HG02642 (cell line): ENCODE data around the gene WDR5.
"Not testable (repeated sequence)": the region's sequence is repeated elsewhere in the genome, so short reads cannot be mapped to it uniquely, and the experiment has no call there.

Experiments used
- ATAC-seq: cut with Tn5 transposase; IDR thresholded peaks from one replicate; pipeline ENCODE4 v1.9.1; 2021; ENCODE audit warnings: mild to moderate bottlenecking; ENCODE audit not compliant: unreplicated experiment, poor library complexity

The WDR5 gene

GRCh38 chr9:134135343-134136117, at the start of gene WDR5:
TSS of gene WDR5 (plus strand) at chr9:134136082. CDS start at chr9:134139878, 3,796 bp downstream.
- ATAC-seq, result peak; percentile 63

- ATAC-seq, result no peak
Observed at GRCh38 chr9:134088063-134088725, 47.7 kb upstream of the WDR5 start.

GRCh38 chr9:134089972-134090371, 45.9 kb upstream of the WDR5 start:
- no peak for ATAC-seq

- ATAC-seq, result no peak
Observed at GRCh38 chr9:134099123-134099761, 36.6 kb upstream of the WDR5 start.

- ATAC-seq, result no peak
Observed at GRCh38 chr9:134100040-134100439, 35.8 kb upstream of the WDR5 start.

- ATAC-seq, result not testable (repeated sequence)
Observed at GRCh38 chr9:134101133-134101532, 34.7 kb upstream of the WDR5 start.

- no peak for ATAC-seq
Observed at GRCh38 chr9:134101623-134102149, 34.2 kb upstream of the WDR5 start.

- ATAC-seq, result no peak
Observed at GRCh38 chr9:134103391-134103998, 32.4 kb upstream of the WDR5 start.

- ATAC-seq, result no peak
Observed at GRCh38 chr9:134111064-134111463, 24.8 kb upstream of the WDR5 start.

GRCh38 chr9:134112561-134112960, 23.3 kb upstream of the WDR5 start:
- ATAC-seq, result no peak

GRCh38 chr9:134118972-134119371, 16.9 kb upstream of the WDR5 start:
- not testable (repeated sequence) for ATAC-seq

GRCh38 chr9:134123764-134124128, 12.1 kb upstream of the WDR5 start:
- ATAC-seq, result no peak

- ATAC-seq, result no peak
Observed at GRCh38 chr9:134125413-134126095, 10.3 kb upstream of the WDR5 start.

- ATAC-seq, result no peak
Observed at GRCh38 chr9:134126373-134126772, 9.5 kb upstream of the WDR5 start.

GRCh38 chr9:134127065-134127580, 8.8 kb upstream of the WDR5 start:
- no peak for ATAC-seq

- no peak for ATAC-seq
Observed at GRCh38 chr9:134127616-134128015, 8.3 kb upstream of the WDR5 start.

- ATAC-seq, result no peak
Observed at GRCh38 chr9:134128727-134129679, 6.9 kb upstream of the WDR5 start.

GRCh38 chr9:134130503-134131375, 5.1 kb upstream of the WDR5 start:
- ATAC-seq, result no peak
